T-helper 17 cell (primary cell): ENCODE measurements around the gene SEC11C. TPM values are rescaled to one million over a fixed set of nuclear protein-coding genes. Genes with fewer than 3 reads are reported as not detected.

ENCODE experiments used
- ATAC-seq: fragments of 150-1000 bp; cut with Tn5 transposase; 2 replicates; pipeline ENCODE4 v1.10.0; 2021; ENCODE audit warnings: mild to moderate bottlenecking, moderate library complexity
- DNase-seq, 3 donors: peaks; one replicate each; pipeline versions ENCODE4 v3.0.0 to v3.0.0-alpha.2; 2020 to 2021
- H3K9me3 ChIP-seq: one replicate; pipeline ENCODE4 v1.7.0; 2013; ENCODE audit warnings: low read length, mild to moderate bottlenecking; ENCODE audit not compliant: control insufficient read depth, poor library complexity, severe bottlenecking
- H3K27ac Mint-ChIP-seq: one replicate; pipeline ENCODE4 v1.8.0; 2022; ENCODE audit warnings: mild to moderate bottlenecking, moderate library complexity, mixed read lengths
- H3K27me3 Mint-ChIP-seq: one replicate; pipeline ENCODE4 v1.8.0; 2022; ENCODE audit warnings: mixed read lengths
- H3K36me3 Mint-ChIP-seq: one replicate; pipeline ENCODE4 v1.8.0; 2022; ENCODE audit warnings: low read depth, mixed read lengths
- H3K4me1 Mint-ChIP-seq: one replicate; pipeline ENCODE4 v1.8.0; 2022; ENCODE audit warnings: mild to moderate bottlenecking, mixed read lengths
- H3K4me3 Mint-ChIP-seq: one replicate; pipeline ENCODE4 v1.8.0; 2022; ENCODE audit warnings: mild to moderate bottlenecking, moderate library complexity, mixed read lengths
- total RNA-seq, 4 donors: library from RNA in 2 of 4; stranded (reverse) in 2 of 4; gene quantifications; one replicate each; pipeline ENCODE4 v1.2.3 and lab custom pipeline; 2022 to 2026

Gene SEC11C
- total RNA-seq, 2 donors from 2014 or later: 77.7 to 78.9 TPM

- Mint-ChIP-seq H3K4me3 (no peak overlapping the region), H3K4me1 (no peaks in the 10 kb centered on the region), H3K27me3 (peaks cover 68% of the 10 kb centered on the region), H3K27ac (no peak overlapping the region), H3K36me3 (no peaks in the 10 kb centered on the region)
- ATAC-seq (no peak), DNase-seq (no peak)
- no peaks in the 10 kb centered on the region for H3K9me3 ChIP-seq
These were observed 62.7 kb downstream of the SEC11C start for GRCh38 chr18:59202258-59202820.

- DNase-seq: no peak
- no peak overlapping the region for H3K27ac Mint-ChIP-seq
- H3K4me1 Mint-ChIP-seq: no peaks in the 10 kb centered on the region
- peaks cover 49% of the 10 kb centered on the region for H3K27me3 Mint-ChIP-seq
- H3K9me3 ChIP-seq: no peaks in the 10 kb centered on the region
- H3K4me3 Mint-ChIP-seq: no peak overlapping the region
- peaks cover 2% of the 10 kb centered on the region for H3K36me3 Mint-ChIP-seq
- no peak for ATAC-seq
These were observed 67.8 kb downstream of the SEC11C start for GRCh38 chr18:59207506-59207905.

Other genes starting within 250 kb of the SEC11C start
- gene GRP, start 80.3 kb downstream of the SEC11C start, total RNA-seq: not detected
- gene RAX, start 133.6 kb downstream of the SEC11C start, total RNA-seq: not detected
- not detected for gene CPLX4, start 178.8 kb downstream of the SEC11C start, total RNA-seq
- gene LMAN1, start 219.4 kb downstream of the SEC11C start, total RNA-seq: 10 to 100 TPM; 47.2 to 58.1 TPM